HUDEP-2 (cell line): ENCODE results near the gene LEFTY2.
"Not testable (repeated sequence)": the region's sequence is repeated elsewhere in the genome, so short reads cannot be mapped to it uniquely, and the experiment has no call there.

Experiments used
- DNase-seq, 76 experiments: peaks; one replicate each; lab custom pipeline; 2025; ENCODE audit not compliant: unreplicated experiment in 76 of 76; lab: John Stamatoyannopoulos, UW

The LEFTY2 gene

DNA sequence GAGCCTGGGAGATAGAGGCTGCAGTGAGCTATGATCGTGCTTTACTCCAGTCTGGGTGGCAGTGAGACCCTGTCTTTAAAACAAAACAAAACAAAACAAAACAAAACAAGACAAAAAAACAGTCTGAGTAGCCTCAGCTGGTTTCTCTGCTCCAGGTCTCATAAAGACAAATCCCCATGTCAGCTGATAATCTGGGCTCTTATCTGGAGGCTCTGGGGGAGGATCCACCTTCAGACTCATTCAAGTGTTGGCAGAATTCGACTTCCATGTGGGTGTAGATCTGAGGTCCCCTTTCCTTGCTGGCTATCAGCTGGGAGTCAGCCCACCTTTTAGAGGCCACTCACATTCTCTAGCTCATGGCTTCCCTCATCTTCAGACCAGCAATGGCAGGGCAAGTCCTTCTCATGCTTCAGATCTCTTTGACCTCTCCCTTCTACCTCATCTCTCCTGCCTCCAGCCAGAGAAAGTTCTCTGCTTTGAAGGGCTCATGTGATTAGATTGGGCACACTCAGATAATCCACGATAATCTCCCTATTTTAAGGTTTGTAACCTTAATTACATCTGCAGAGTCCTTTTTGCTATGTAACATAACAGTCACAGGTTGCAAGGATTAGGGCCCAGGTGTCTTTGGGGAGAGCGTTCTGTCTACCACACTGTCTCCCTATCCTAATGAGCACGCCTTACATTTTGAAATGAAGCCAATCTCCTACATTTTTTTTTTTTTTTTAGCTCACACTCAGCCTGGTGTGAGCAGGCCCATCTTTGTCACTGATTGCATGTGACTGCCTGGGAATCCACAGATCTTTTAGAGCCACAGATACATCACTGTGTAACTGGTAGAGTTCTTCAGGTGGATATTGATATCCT is 9.5 kb downstream of the LEFTY2 start:
- DNase-seq = peak in 55 of 76 experiments; percentile 8 to 76 (median 33)

DNA sequence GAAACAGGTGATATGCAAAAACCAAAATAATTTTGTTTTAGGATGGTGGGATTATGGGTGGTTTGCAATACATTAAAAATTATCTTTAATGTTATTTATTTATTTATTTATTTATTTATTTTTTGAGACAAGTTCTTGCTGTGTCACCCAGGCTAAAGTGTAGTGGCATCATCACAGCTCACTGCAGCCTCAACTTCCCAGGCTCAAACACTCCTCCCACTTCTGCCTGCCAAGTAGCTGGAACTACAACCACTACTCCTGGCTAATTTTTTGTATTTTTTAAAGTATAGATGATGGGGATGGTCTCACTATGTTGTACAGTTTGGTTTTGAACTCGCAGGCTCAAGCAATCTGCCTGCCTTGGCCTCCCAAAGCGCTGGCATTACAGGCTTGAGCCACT is 10.5 kb downstream of the LEFTY2 start:
- no peak for DNase-seq

- not testable (repeated sequence) for DNase-seq
Observed at GRCh38 chr1:225929462-225929861, 11.6 kb downstream of the LEFTY2 start.

GRCh38 chr1:225928186-225929175 is 12.5 kb downstream of the LEFTY2 start:
- peak; percentile 22 to 94 (median 78) for DNase-seq

DNA sequence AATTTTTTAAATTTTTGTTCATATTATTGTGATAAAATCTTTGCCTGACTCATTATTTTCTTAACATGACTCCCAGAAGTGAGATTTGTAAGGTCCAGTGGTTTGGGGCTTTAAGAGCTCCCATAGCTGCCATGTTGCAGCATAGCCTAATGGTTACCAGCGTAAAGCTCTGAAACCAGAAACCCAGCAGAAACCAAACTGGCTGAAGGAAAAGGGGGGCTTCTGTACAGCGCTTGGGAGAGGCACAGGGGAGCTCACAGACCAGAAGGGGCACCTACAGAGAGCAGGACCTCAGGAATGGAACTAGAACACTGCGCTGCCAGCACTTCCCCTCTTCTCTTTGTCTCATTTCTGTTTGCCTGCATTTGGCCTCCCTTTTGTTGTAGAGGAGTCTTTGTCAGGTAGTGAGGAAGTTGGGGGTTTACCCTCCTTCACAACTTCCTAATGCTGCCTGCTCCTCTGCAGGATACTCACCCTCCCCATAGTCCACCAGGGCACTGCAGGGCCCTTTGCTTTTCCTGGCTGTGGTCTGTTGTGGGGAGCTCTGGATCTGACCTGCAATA is 14.4 kb downstream of the LEFTY2 start:
- peak in 2 of 76 experiments; percentile 10 to 22 for DNase-seq

DNA sequence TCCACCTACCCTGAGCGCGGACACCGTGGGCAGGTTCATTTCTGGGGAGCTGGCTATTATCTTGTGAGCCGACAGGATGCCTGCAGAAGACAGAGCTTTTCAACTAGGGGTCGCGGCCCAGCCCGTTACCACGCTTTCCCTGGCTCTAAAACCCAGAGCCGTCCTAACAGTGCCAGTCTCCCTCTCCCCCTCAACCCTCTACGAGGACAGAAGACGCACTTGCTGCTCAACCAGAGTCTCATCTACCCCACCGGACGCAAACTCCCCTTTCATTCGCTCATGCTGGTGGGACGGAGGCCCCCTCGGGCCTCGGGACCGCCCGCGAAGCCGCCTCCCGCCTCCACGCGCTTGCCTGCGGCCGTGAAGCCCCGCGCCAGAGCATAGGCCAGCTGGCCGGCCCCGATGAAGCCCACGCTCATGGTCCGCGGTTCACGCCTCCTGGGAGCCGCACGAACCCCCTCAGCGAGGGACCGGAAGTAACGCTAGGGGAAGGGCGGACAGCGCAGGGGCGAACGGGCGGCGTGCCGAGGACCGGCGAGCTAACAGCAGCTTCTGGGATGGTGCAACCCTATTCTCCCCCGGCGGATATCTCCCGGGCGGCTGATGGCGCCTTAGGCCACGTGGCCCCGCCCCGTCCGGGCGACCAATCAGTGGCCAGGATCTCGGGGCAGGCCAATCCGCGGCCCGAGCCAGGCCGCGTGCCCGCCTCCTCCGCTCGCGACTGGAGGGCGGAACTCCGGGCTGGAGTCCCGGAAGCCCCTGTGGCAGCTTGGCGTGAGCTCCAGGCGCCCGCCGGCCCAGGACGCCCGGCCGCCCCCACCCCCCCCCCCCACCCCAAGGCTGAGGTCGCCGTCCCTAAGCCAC is 17.1 kb downstream of the LEFTY2 start, which contains the start of gene PYCR2:
Gene PYCR2, minus strand, starts transcription at position 559 of the 864 bp plus-strand sequence. Its CDS starts 140 bp downstream, at position 419.
- DNase-seq = peak; percentile 15 to 96 (median 91)

DNA sequence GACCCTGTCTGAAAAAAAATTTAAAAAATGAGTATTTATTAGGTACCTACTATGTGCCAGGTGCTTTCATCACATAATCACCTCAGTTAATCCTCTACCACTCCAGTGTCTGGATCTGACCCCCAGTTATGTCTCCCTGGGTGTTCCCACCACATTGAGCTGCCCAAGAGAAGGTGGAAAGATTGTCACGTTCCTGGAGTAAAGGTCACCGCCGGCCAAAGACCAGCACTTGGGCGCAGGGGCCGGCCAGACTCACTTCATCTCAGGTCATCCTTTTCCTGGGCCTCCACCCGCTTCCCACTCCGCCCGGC is 17.7 kb downstream of the LEFTY2 start:
- DNase-seq = peak in 1 of 76 experiments; percentile 15

DNA sequence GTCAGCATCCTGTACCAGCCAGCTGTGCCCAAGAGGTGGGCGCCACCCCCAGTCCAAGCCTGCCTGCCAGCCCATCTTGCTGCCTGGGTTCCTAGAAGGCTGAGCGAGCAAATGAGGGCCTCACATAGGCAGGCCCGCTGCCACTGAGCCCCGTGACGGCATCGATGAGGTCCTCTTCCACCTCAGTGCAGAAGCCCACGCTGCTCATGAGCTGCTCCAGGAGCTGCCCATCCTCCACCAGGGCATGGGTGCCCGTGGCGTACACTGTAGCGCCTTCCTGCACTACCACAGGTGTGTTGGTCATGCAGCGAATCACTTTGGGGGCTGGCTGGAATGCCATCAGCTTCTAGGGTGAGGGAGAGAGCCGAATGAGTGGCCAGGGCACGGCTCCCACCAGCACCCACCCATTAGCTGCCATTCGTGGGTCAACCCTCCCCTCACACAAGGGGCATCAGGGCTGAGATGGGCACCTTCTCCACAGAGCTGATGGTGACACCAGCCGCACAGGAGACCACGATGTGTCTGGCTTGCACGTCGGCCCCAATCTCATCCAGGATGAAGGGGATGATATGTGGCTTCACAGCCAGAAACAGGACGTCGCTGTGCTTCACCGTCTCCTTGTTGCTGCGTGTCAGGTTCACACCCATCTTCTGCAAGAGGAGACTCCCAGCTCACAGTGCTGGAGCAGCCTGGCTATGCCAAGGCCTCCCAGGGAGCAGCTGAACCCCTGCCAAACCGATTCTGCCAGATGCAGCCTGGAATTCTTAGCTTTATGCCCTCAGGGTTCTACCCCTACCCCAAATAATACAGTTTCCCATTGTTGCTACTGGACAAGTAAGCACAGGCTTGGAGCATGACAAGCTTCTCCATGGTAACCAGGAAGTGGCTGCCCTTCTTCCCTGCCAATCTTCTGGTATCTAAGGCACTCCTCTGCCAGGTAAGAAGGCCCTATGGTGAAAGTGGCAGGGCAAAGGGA is 19.0 kb downstream of the LEFTY2 start:
- no peak for DNase-seq

DNA sequence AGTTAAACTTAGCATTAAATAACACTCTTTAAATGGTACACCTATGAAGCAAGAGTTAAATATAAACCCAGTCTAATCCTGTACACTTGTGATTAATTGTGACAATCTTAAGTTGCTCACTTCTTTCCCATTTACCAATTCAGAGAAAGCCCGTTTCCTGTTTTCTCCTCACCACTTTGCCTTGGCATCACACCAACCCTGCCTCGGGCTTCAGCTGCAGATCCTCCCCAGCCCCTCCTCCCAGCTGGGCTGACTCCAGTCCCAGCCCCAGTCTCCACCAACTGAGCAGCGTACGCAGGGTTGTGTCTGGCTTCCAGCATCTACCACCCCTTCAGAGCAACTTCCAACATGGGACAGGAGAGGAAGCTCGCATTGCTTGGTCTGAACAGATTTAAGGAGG is 21.1 kb downstream of the LEFTY2 start:
- peak in 55 of 76 experiments; percentile 6 to 74 (median 40) for DNase-seq

GRCh38 chr1:225918280-225918679 is 22.7 kb downstream of the LEFTY2 start:
- DNase-seq = no peak

GRCh38 chr1:225917536-225917935 is 23.5 kb downstream of the LEFTY2 start:
- DNase-seq = no peak

- DNase-seq = no peak
Observed at GRCh38 chr1:225917101-225917500, 23.9 kb downstream of the LEFTY2 start.

DNA sequence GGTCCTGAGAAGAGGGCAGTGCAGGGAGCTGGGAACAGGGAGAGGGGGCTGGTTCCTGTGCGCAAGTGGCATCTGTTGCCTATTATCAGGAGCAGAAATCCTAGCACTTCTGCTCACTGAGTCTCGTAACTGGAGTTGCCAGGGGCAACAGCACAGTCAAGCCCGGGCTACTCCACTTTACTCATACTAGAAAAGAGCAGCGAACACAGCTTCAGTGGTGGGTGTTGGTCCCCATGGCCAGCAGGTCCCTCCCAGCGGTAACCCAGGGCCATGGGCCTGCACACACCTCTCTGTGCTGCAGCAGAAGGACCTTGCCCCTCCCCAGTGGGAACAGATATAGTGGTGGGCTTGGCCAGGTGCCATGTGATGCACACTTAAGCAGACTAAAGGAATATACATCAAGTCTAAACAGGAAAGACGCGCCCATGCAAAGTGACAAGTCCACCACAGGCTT is 25.5 kb downstream of the LEFTY2 start:
- DNase-seq = no peak

DNA sequence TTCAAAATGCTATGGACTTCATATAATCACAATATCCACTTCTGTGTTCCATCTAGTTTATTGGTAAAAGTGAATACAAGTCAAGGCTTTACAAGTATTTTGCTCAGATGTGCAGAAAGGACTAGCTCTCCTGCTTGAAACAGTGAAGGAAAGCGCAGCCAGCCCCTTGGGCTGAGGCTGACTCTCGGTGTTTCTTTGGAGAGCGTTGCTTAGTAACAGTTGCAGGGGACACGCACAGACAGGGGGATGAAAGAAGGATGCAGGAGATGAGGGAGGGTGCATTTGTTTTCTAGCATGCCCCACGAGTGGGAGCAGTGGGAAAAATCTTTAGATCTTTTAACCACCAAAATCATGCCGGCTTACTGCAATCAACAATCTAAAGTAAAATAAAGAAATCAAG is 26.1 kb downstream of the LEFTY2 start:
- no peak for DNase-seq

DNA sequence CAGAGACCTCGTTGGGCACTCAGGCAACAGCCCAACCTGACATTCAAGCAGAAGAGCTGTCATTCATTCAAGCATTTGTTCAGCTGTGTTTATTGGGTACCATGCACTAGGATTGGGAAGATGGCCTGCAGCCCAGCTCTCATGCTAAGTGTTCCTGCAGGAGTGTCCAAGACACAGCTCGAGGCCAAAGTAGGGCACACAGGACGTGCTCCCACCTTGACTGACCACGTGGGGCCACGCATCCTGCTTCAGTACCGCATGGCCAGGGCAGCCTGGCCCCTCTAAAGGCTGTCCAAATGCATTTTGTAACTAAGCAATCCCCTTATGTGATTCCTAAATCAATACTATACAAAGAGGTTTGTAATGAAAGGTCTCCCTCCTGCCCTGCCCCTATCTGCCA is 26.6 kb downstream of the LEFTY2 start:
- DNase-seq = no peak

- peak in 22 of 76 experiments; percentile 9 to 43 (median 18) for DNase-seq
Observed at GRCh38 chr1:225911191-225912130, 29.6 kb downstream of the LEFTY2 start.

GRCh38 chr1:225909477-225909876 is 31.5 kb downstream of the LEFTY2 start:
- no peak for DNase-seq

- no peak for DNase-seq
Observed at GRCh38 chr1:225908773-225909172, 32.2 kb downstream of the LEFTY2 start.
